ENCODE results near the gene OR3A2.
"Not testable (repeated sequence)": the region's sequence is repeated elsewhere in the genome, so short reads cannot be mapped to it uniquely, and the experiment has no call there.

The OR3A2 gene

GRCh38 chr17:3371167-3371566, 14.9 kb downstream of the OR3A2 start:
- H3K4me1 Mint-ChIP-seq (ENCODE audit: low read depth); H3K27ac Mint-ChIP-seq; DNase-seq; H3K4me3 Mint-ChIP-seq; H3K36me3 Mint-ChIP-seq (ENCODE audit: low read depth): not testable (repeated sequence)
- H3K27me3 Mint-ChIP-seq: peaks cover 28% of the 10 kb centered on the region
- H3K9me3 Mint-ChIP-seq: peaks cover 26% of the 10 kb centered on the region

GRCh38 chr17:3342782-3343181, 43.3 kb downstream of the OR3A2 start:
- not testable (repeated sequence) for H3K27ac Mint-ChIP-seq; H3K4me3 Mint-ChIP-seq; H3K36me3 Mint-ChIP-seq (ENCODE audit: low read depth); DNase-seq; H3K4me1 Mint-ChIP-seq (ENCODE audit: low read depth)
- Mint-ChIP-seq H3K9me3 (peaks cover 15% of the 10 kb centered on the region), H3K27me3 (peaks cover 61% of the 10 kb centered on the region)

- Mint-ChIP-seq H3K27ac (no peak overlapping the region), H3K9me3 (peaks cover 9% of the 10 kb centered on the region), H3K27me3 (peaks cover 44% of the 10 kb centered on the region), H3K36me3 (ENCODE audit: low read depth) (no peaks in the 10 kb centered on the region), H3K4me1 (ENCODE audit: low read depth) (no peaks in the 10 kb centered on the region), H3K4me3 (no peak overlapping the region)
- DNase-seq: no peak
Measured at GRCh38 chr17:3335876-3336275, 50.2 kb downstream of the OR3A2 start.

- H3K4me3 Mint-ChIP-seq: no peak overlapping the region
- DNase-seq: no peak
- no peaks in the 10 kb centered on the region for H3K4me1 Mint-ChIP-seq (ENCODE audit: low read depth)
- H3K36me3 Mint-ChIP-seq (ENCODE audit: low read depth): no peaks in the 10 kb centered on the region
- no peaks in the 10 kb centered on the region for H3K27me3 Mint-ChIP-seq
- H3K9me3 Mint-ChIP-seq: no peaks in the 10 kb centered on the region
- no peak overlapping the region for H3K27ac Mint-ChIP-seq
Measured at GRCh38 chr17:3318336-3318735, 67.8 kb downstream of the OR3A2 start.

- H3K36me3 Mint-ChIP-seq (ENCODE audit: low read depth): no peaks in the 10 kb centered on the region
- H3K4me1 Mint-ChIP-seq (ENCODE audit: low read depth): no peaks in the 10 kb centered on the region
- no peak overlapping the region for H3K4me3 Mint-ChIP-seq
- no peak for DNase-seq
- no peak overlapping the region for H3K27ac Mint-ChIP-seq
- H3K9me3 Mint-ChIP-seq: no peaks in the 10 kb centered on the region
- H3K27me3 Mint-ChIP-seq: no peaks in the 10 kb centered on the region
Measured at GRCh38 chr17:3316836-3317235, 69.3 kb downstream of the OR3A2 start.

GRCh38 chr17:3308603-3309002, 77.5 kb downstream of the OR3A2 start:
- Mint-ChIP-seq H3K9me3 (no peaks in the 10 kb centered on the region), H3K27me3 (no peaks in the 10 kb centered on the region), H3K27ac (no peak overlapping the region), H3K4me1 (ENCODE audit: low read depth) (no peaks in the 10 kb centered on the region), H3K36me3 (ENCODE audit: low read depth) (no peaks in the 10 kb centered on the region), H3K4me3 (no peak overlapping the region)
- no peak for DNase-seq

GRCh38 chr17:3298260-3298659, 87.8 kb downstream of the OR3A2 start, which contains the start of gene OR3A1:
Gene OR3A1 (minus strand): TSS chr17:3298360. CDS start chr17:3292582, 5,778 bp downstream.
- H3K4me3 Mint-ChIP-seq: no peak within 1 kb of the TSS
- no peak within 1 kb of the TSS for H3K27ac Mint-ChIP-seq
- no peaks in the 10 kb centered on the region for H3K4me1 Mint-ChIP-seq (ENCODE audit: low read depth)
- no peaks in the 10 kb centered on the region for H3K36me3 Mint-ChIP-seq (ENCODE audit: low read depth)
- no peaks in the 10 kb centered on the region for H3K9me3 Mint-ChIP-seq
- no peak for DNase-seq
- H3K27me3 Mint-ChIP-seq: peaks cover 13% of the 10 kb centered on the region

- H3K27me3 Mint-ChIP-seq: peaks cover 26% of the 10 kb centered on the region
- H3K4me1 Mint-ChIP-seq (ENCODE audit: low read depth): no peaks in the 10 kb centered on the region
- H3K36me3 Mint-ChIP-seq (ENCODE audit: low read depth): no peaks in the 10 kb centered on the region
- no peak overlapping the region for H3K27ac Mint-ChIP-seq
- no peak overlapping the region for H3K4me3 Mint-ChIP-seq
- no peak for DNase-seq
- H3K9me3 Mint-ChIP-seq: no peaks in the 10 kb centered on the region
Measured at GRCh38 chr17:3295632-3296031, 90.5 kb downstream of the OR3A2 start.

- DNase-seq; H3K27ac Mint-ChIP-seq; H3K36me3 Mint-ChIP-seq (ENCODE audit: low read depth); H3K4me1 Mint-ChIP-seq (ENCODE audit: low read depth); H3K9me3 Mint-ChIP-seq; H3K4me3 Mint-ChIP-seq: not testable (repeated sequence)
- H3K27me3 Mint-ChIP-seq: peaks cover 38% of the 10 kb centered on the region
Measured at GRCh38 chr17:3293548-3293947, 92.6 kb downstream of the OR3A2 start.

GRCh38 chr17:3282901-3283300, 103.2 kb downstream of the OR3A2 start:
- DNase-seq: no peak
- peaks cover 15% of the 10 kb centered on the region for H3K27me3 Mint-ChIP-seq
- H3K4me3 Mint-ChIP-seq: no peak overlapping the region
- H3K36me3 Mint-ChIP-seq (ENCODE audit: low read depth): no peaks in the 10 kb centered on the region
- H3K9me3 Mint-ChIP-seq: no peaks in the 10 kb centered on the region
- H3K4me1 Mint-ChIP-seq (ENCODE audit: low read depth): no peaks in the 10 kb centered on the region
- H3K27ac Mint-ChIP-seq: no peak overlapping the region

- H3K4me1 Mint-ChIP-seq (ENCODE audit: low read depth): no peaks in the 10 kb centered on the region
- H3K36me3 Mint-ChIP-seq (ENCODE audit: low read depth): no peaks in the 10 kb centered on the region
- H3K27ac Mint-ChIP-seq: no peak overlapping the region
- no peak overlapping the region for H3K4me3 Mint-ChIP-seq
- peaks cover 5% of the 10 kb centered on the region for H3K27me3 Mint-ChIP-seq
- peaks cover 3% of the 10 kb centered on the region for H3K9me3 Mint-ChIP-seq
- no peak for DNase-seq
Measured at GRCh38 chr17:3276126-3276525, 110.0 kb downstream of the OR3A2 start.

- H3K27me3 Mint-ChIP-seq: peaks cover 25% of the 10 kb centered on the region
Measured at GRCh38 chr17:3271072-3271848, 114.8 kb downstream of the OR3A2 start.

GRCh38 chr17:3260600-3260999, 125.5 kb downstream of the OR3A2 start:
- H3K36me3 Mint-ChIP-seq (ENCODE audit: low read depth): no peaks in the 10 kb centered on the region
- H3K27me3 Mint-ChIP-seq: peaks cover 9% of the 10 kb centered on the region
- no peak overlapping the region for H3K4me3 Mint-ChIP-seq

More at GRCh38 chr17:3271072-3271848, 114.8 kb downstream of the OR3A2 start:
- Mint-ChIP-seq H3K36me3 (ENCODE audit: low read depth) (no peaks in the 10 kb centered on the region), H3K9me3 (peaks cover 9% of the 10 kb centered on the region), H3K27ac (no peak overlapping the region), H3K4me1 (ENCODE audit: low read depth) (no peaks in the 10 kb centered on the region), H3K4me3 (no peak overlapping the region)
- no peak for DNase-seq

GRCh38 chr17:3260163-3260562, 125.9 kb downstream of the OR3A2 start:
- peaks cover 9% of the 10 kb centered on the region for H3K27me3 Mint-ChIP-seq
- no peak overlapping the region for H3K4me3 Mint-ChIP-seq
- H3K9me3 Mint-ChIP-seq: no peaks in the 10 kb centered on the region

More at GRCh38 chr17:3260600-3260999, 125.5 kb downstream of the OR3A2 start:
- Mint-ChIP-seq H3K4me1 (ENCODE audit: low read depth) (no peaks in the 10 kb centered on the region), H3K27ac (no peak overlapping the region), H3K9me3 (no peaks in the 10 kb centered on the region)
- DNase-seq: no peak

GRCh38 chr17:3256575-3256974, 129.5 kb downstream of the OR3A2 start:
- no peak overlapping the region for H3K4me3 Mint-ChIP-seq
- H3K4me1 Mint-ChIP-seq (ENCODE audit: low read depth): no peaks in the 10 kb centered on the region
- H3K27ac Mint-ChIP-seq: no peak overlapping the region
- H3K27me3 Mint-ChIP-seq: peaks cover 14% of the 10 kb centered on the region
- no peaks in the 10 kb centered on the region for H3K36me3 Mint-ChIP-seq (ENCODE audit: low read depth)
- no peak for DNase-seq
- peaks cover 4% of the 10 kb centered on the region for H3K9me3 Mint-ChIP-seq

More at GRCh38 chr17:3260163-3260562, 125.9 kb downstream of the OR3A2 start:
- DNase-seq: no peak
- Mint-ChIP-seq H3K27ac (no peak overlapping the region), H3K4me1 (ENCODE audit: low read depth) (no peaks in the 10 kb centered on the region), H3K36me3 (ENCODE audit: low read depth) (no peaks in the 10 kb centered on the region)
